ENCODE data around the gene GLTP.

Gene GLTP

GRCh38 chr12:109833307-109834189, 46.8 kb downstream of the GLTP start, which contains the start of gene TRPV4:
TRPV4 (minus strand) TSS chr12:109833398; CDS start chr12:109814796, 18,602 bp downstream.
- no peak within 1 kb of the TSS for H3K27ac Mint-ChIP-seq
- H3K36me3 Mint-ChIP-seq: peaks cover 0 to 4% of the 10 kb centered on the region in 2 donors
- ATAC-seq (replicated peaks) (no peak), DNase-seq (no peak)
- H3K27me3 Mint-ChIP-seq: peaks cover 28 to 48% of the 10 kb centered on the region in 2 donors
- H3K4me1 Mint-ChIP-seq: peaks cover 4 to 5% of the 10 kb centered on the region in 2 donors
- H3K4me3 Mint-ChIP-seq: peak within 1 kb of the TSS; percentile 41
- H3K9me3 Mint-ChIP-seq: no peaks in the 10 kb centered on the region

- Mint-ChIP-seq H3K27me3 (peaks cover 28 to 55% of the 10 kb centered on the region in 2 donors), H3K27ac (no peak overlapping the region), H3K9me3 (no peaks in the 10 kb centered on the region), H3K4me3 (no peak overlapping the region), H3K4me1 (peaks cover 4 to 5% of the 10 kb centered on the region in 2 donors), H3K36me3 (peaks cover 0 to 4% of the 10 kb centered on the region in 2 donors)
- DNase-seq (no peak), ATAC-seq (replicated peaks) (no peak)
Measured at GRCh38 chr12:109832541-109833306, 47.6 kb downstream of the GLTP start.

- Mint-ChIP-seq H3K36me3 (peaks cover 0 to 4% of the 10 kb centered on the region in 2 donors), H3K9me3 (no peaks in the 10 kb centered on the region), H3K4me1 (peaks cover 4 to 5% of the 10 kb centered on the region in 2 donors), H3K27me3 (peaks cover 32 to 61% of the 10 kb centered on the region in 2 donors), H3K4me3 (no peak overlapping the region), H3K27ac (no peak overlapping the region)
- DNase-seq (no peak), ATAC-seq (replicated peaks) (no peak)
Measured at GRCh38 chr12:109831929-109832328, 48.4 kb downstream of the GLTP start.

- Mint-ChIP-seq H3K4me3 (no peak overlapping the region), H3K27ac (no peak overlapping the region), H3K9me3 (no peaks in the 10 kb centered on the region), H3K36me3 (peaks cover 0 to 4% of the 10 kb centered on the region in 2 donors), H3K27me3 (peaks cover 32 to 61% of the 10 kb centered on the region in 2 donors), H3K4me1 (peaks cover 4 to 5% of the 10 kb centered on the region in 2 donors)
- DNase-seq (no peak), ATAC-seq (replicated peaks) (no peak)
Measured at GRCh38 chr12:109831365-109831764, 49.0 kb downstream of the GLTP start.

GRCh38 chr12:109830718-109831117, 49.6 kb downstream of the GLTP start:
- DNase-seq: no peak
- Mint-ChIP-seq H3K4me1 (peaks cover 4 to 5% of the 10 kb centered on the region in 2 donors), H3K9me3 (no peaks in the 10 kb centered on the region), H3K27ac (no peak overlapping the region), H3K4me3 (no peak overlapping the region), H3K27me3 (peaks cover 32 to 61% of the 10 kb centered on the region in 2 donors), H3K36me3 (peaks cover 0 to 4% of the 10 kb centered on the region in 2 donors)
- no peak for ATAC-seq (replicated peaks)

GRCh38 chr12:109830267-109830666, 50.1 kb downstream of the GLTP start:
- ATAC-seq (replicated peaks) (no peak), DNase-seq (no peak)
- no peak overlapping the region for H3K27ac Mint-ChIP-seq
- H3K4me1 Mint-ChIP-seq: peaks cover 4 to 5% of the 10 kb centered on the region in 2 donors
- H3K4me3 Mint-ChIP-seq: no peak overlapping the region
- H3K9me3 Mint-ChIP-seq: no peaks in the 10 kb centered on the region
- peaks cover 0 to 4% of the 10 kb centered on the region in 2 donors for H3K36me3 Mint-ChIP-seq
- H3K27me3 Mint-ChIP-seq: peaks cover 34 to 57% of the 10 kb centered on the region in 2 donors

GRCh38 chr12:109829667-109830066, 50.7 kb downstream of the GLTP start:
- no peak for ATAC-seq (replicated peaks)
- Mint-ChIP-seq H3K36me3 (peaks cover 0 to 4% of the 10 kb centered on the region in 2 donors), H3K9me3 (no peaks in the 10 kb centered on the region), H3K27me3 (peaks cover 31 to 51% of the 10 kb centered on the region in 2 donors), H3K4me3 (no peak overlapping the region), H3K4me1 (peaks cover 4 to 5% of the 10 kb centered on the region in 2 donors), H3K27ac (no peak overlapping the region)
- DNase-seq: no peak

GRCh38 chr12:109828754-109829511, 51.4 kb downstream of the GLTP start:
- DNase-seq (no peak), ATAC-seq (replicated peaks) (no peak)
- Mint-ChIP-seq H3K27ac (no peak overlapping the region), H3K27me3 (peaks cover 27 to 44% of the 10 kb centered on the region in 2 donors), H3K9me3 (no peaks in the 10 kb centered on the region), H3K36me3 (peaks cover 0 to 4% of the 10 kb centered on the region in 2 donors), H3K4me3 (no peak overlapping the region), H3K4me1 (peaks cover 4 to 5% of the 10 kb centered on the region in 2 donors)

- H3K36me3 Mint-ChIP-seq: no peaks in the 10 kb centered on the region
- ATAC-seq (replicated peaks): no peak
- H3K4me1 Mint-ChIP-seq: no peaks in the 10 kb centered on the region
- H3K27me3 Mint-ChIP-seq: peaks cover 21 to 39% of the 10 kb centered on the region in 2 donors
- H3K9me3 Mint-ChIP-seq: no peaks in the 10 kb centered on the region
- DNase-seq: no peak
- no peak overlapping the region for H3K4me3 Mint-ChIP-seq
- peak overlapping the region; percentile 1 for H3K27ac Mint-ChIP-seq
Measured at GRCh38 chr12:109827566-109828550, 52.5 kb downstream of the GLTP start.

GRCh38 chr12:109827080-109827479, 53.3 kb downstream of the GLTP start:
- ATAC-seq (replicated peaks): no peak
- no peak for DNase-seq
- Mint-ChIP-seq H3K4me1 (no peaks in the 10 kb centered on the region), H3K9me3 (no peaks in the 10 kb centered on the region), H3K4me3 (no peak overlapping the region), H3K36me3 (no peaks in the 10 kb centered on the region), H3K27ac (no peak overlapping the region), H3K27me3 (peaks cover 21 to 34% of the 10 kb centered on the region in 2 donors)

GRCh38 chr12:109824731-109825130, 55.6 kb downstream of the GLTP start:
- no peak for DNase-seq
- H3K27me3 Mint-ChIP-seq: peaks cover 15 to 31% of the 10 kb centered on the region in 2 donors
- no peaks in the 10 kb centered on the region for H3K4me1 Mint-ChIP-seq
- H3K9me3 Mint-ChIP-seq: no peaks in the 10 kb centered on the region
- H3K4me3 Mint-ChIP-seq: no peak overlapping the region
- no peak for ATAC-seq (replicated peaks)
- H3K36me3 Mint-ChIP-seq: no peaks in the 10 kb centered on the region
- no peak overlapping the region for H3K27ac Mint-ChIP-seq

GRCh38 chr12:109822951-109823411, 57.4 kb downstream of the GLTP start:
- no peaks in the 10 kb centered on the region for H3K36me3 Mint-ChIP-seq
- no peak for ATAC-seq (replicated peaks)
- no peak overlapping the region for H3K4me3 Mint-ChIP-seq
- peaks cover 15 to 28% of the 10 kb centered on the region in 2 donors for H3K27me3 Mint-ChIP-seq
- no peak overlapping the region for H3K27ac Mint-ChIP-seq
- no peaks in the 10 kb centered on the region for H3K9me3 Mint-ChIP-seq
- no peaks in the 10 kb centered on the region for H3K4me1 Mint-ChIP-seq
- no peak for DNase-seq

- ATAC-seq (replicated peaks): no peak
- Mint-ChIP-seq H3K9me3 (no peaks in the 10 kb centered on the region), H3K36me3 (no peaks in the 10 kb centered on the region), H3K27me3 (peaks cover 13 to 22% of the 10 kb centered on the region in 2 donors), H3K4me3 (no peak overlapping the region), H3K27ac (no peak overlapping the region), H3K4me1 (no peaks in the 10 kb centered on the region)
- no peak for DNase-seq
Measured at GRCh38 chr12:109822416-109822815, 57.9 kb downstream of the GLTP start.

All from stimulated activated naive B cell treated with anti-CD40 and anti-IgM and Interleukin-4, amounts not matched to agents 10 μg/mL and 1 μg/mL and 100 μg/mL, for 72 hours (primary cell).